GM21381 (cell line): ENCODE results near the gene SLC22A23.

Source experiments
- ATAC-seq: cut with Tn5 transposase; IDR thresholded peaks from one replicate; pipeline ENCODE4 v1.9.1; 2021; ENCODE audit warnings: mild to moderate bottlenecking, moderate library complexity; ENCODE audit not compliant: unreplicated experiment

The SLC22A23 gene

GRCh38 chr6:3471711-3472110, 14.9 kb upstream of the SLC22A23 start:
- ATAC-seq = no peak

GRCh38 chr6:3471286-3471685, 14.4 kb upstream of the SLC22A23 start:
- ATAC-seq = no peak

- ATAC-seq = no peak
Measured at GRCh38 chr6:3468585-3468984, 11.7 kb upstream of the SLC22A23 start.

GRCh38 chr6:3467996-3468395, 11.1 kb upstream of the SLC22A23 start:
- ATAC-seq = no peak

- no peak for ATAC-seq
Measured at GRCh38 chr6:3466488-3467219, 9.8 kb upstream of the SLC22A23 start.

GRCh38 chr6:3460253-3460652, 3.4 kb upstream of the SLC22A23 start:
- ATAC-seq = no peak

GRCh38 chr6:3458706-3459421, 2.0 kb upstream of the SLC22A23 start:
- no peak for ATAC-seq

- no peak for ATAC-seq
Measured at GRCh38 chr6:3457710-3458602, 1.1 kb upstream of the SLC22A23 start.

- ATAC-seq = peak; percentile 31
Measured at GRCh38 chr6:3456395-3456897, 404 bp downstream of the SLC22A23 start.

GRCh38 chr6:3455569-3456394, 1.1 kb downstream of the SLC22A23 start:
- ATAC-seq = no peak

- ATAC-seq = no peak
Measured at GRCh38 chr6:3455147-3455568, 1.7 kb downstream of the SLC22A23 start.

- ATAC-seq = no peak
Measured at GRCh38 chr6:3454273-3455010, 2.4 kb downstream of the SLC22A23 start.

GRCh38 chr6:3453413-3454272, 3.2 kb downstream of the SLC22A23 start:
- ATAC-seq = no peak

GRCh38 chr6:3451498-3451897, 5.4 kb downstream of the SLC22A23 start:
- no peak for ATAC-seq

GRCh38 chr6:3450888-3451287, 6.0 kb downstream of the SLC22A23 start:
- no peak for ATAC-seq

GRCh38 chr6:3449750-3450305, 7.0 kb downstream of the SLC22A23 start:
- no peak for ATAC-seq

GRCh38 chr6:3449321-3449720, 7.5 kb downstream of the SLC22A23 start:
- ATAC-seq = no peak

- ATAC-seq = no peak
Measured at GRCh38 chr6:3447005-3447404, 9.8 kb downstream of the SLC22A23 start.
